ENCODE measurements around the gene TDRD3.
"Not testable (repeated sequence)": the region's sequence is repeated elsewhere in the genome, so short reads cannot be mapped to it uniquely, and the experiment has no call there.

Gene TDRD3

DNA sequence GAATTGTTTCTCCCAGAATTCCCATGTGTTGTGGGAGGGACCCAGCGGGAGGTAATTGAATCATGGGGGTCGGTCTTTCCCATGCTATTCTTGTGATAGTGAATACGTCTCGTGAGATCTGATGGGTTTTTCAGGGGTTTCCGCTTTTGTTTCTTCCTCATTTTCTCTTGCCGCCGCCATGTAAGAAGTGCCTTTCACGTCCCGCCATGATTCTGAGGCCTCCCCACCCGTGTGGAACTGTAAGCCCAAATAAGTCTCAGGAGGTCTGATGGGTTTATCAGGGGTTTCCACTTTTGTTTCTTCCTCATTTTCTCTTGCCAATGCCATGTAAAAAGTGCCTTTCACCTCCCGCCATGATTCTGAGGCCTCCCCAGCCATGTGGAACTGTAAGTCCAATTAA is 10.8 kb downstream of the TDRD3 start:
- H4K8ac ChIP-seq (ENCODE audit: low read depth, low read length); H2BK12ac ChIP-seq (ENCODE audit: low read length); H3K14ac ChIP-seq (ENCODE audit: low read length); H3K79me1 ChIP-seq (ENCODE audit: low read depth, low read length); DNase-seq (ENCODE audit: low spot score); H3K27me3 ChIP-seq (ENCODE audit: control insufficient read depth in 3 of 3, insufficient read depth in 3 of 3, low read depth in 1 of 3, low read length in 3 of 3); H2AK5ac ChIP-seq (ENCODE audit: low read depth, low read length); H2AFZ ChIP-seq (ENCODE audit: low read length); H3K4ac ChIP-seq (ENCODE audit: low read length); H3K4me1 ChIP-seq (ENCODE audit: control insufficient read depth in 2 of 2, insufficient read depth in 1 of 2, low read depth in 1 of 2, low read length in 2 of 2); H3K36me3 ChIP-seq (replicated peaks in 1 of 2; ENCODE audit: control insufficient read depth in 2 of 2, insufficient read depth in 2 of 2, low read length in 2 of 2); H3K27ac ChIP-seq (replicated peaks; ENCODE audit: low read length); H3K23ac ChIP-seq (ENCODE audit: low read depth, low read length, poor library complexity); H3K4me2 ChIP-seq (ENCODE audit: insufficient read depth, low read length, poor library complexity, severe bottlenecking); H3K18ac ChIP-seq (ENCODE audit: low read length); H2BK5ac ChIP-seq (ENCODE audit: low read length); H2BK15ac ChIP-seq (ENCODE audit: low read length); H4K91ac ChIP-seq (ENCODE audit: low read depth, low read length, poor library complexity); H2BK120ac ChIP-seq (ENCODE audit: low read depth, low read length); H3K9ac ChIP-seq (ENCODE audit: low read depth, low read length, poor library complexity); H3K4me3 ChIP-seq (ENCODE audit: low read length in 2 of 2): not testable (repeated sequence)
- H3K9me3 ChIP-seq (replicated peaks in 1 of 2; ENCODE audit: control insufficient read depth in 2 of 2, insufficient read depth in 1 of 2, low read depth in 1 of 2, low read length in 2 of 2), result peaks cover 0 to 10% of the 10 kb centered on the region in 2 donors
- no CpG with 5 or more reads among the region's 11 CpGs for WGBS, 2 donors (ENCODE audit: extremely low coverage in 2 of 2, insufficient read length in 2 of 2, insufficient replicate concordance in 1 of 2)

DNA sequence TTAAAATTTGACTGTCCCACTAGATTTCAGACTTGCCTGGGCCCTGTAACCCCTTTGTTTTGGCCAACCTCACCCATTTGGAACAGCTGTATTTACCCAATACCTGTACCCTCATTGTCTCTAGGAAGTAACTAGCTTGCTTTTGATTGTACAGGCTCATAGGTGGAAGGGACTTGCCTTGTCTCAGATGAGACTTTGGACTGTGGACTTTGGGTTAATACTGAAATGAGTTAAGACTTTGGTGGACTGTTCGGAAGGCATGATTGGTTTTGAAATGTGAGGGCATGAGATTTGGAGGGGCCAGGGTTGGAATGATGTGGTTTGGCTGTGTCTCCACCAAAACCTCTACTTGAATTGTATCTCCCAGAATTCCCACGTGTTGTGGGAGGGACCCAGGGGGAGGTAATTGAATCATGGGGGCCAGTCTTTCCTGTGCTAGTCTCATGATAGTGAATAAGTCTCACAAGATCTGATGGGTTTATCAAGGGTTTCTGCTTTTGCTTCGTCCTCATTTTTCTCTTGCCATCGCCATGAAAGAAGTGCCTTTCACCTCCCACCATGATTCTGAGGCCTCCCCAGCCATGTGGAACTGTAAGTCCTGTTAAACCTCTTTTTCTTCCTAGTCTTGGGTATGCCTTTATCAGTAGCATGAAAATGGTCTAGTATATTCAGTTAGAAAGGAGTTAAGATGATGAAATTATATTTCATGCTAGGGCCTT is 12.7 kb downstream of the TDRD3 start:
- not testable (repeated sequence) for H3K27ac ChIP-seq (replicated peaks; ENCODE audit: low read length); H3K4me2 ChIP-seq (ENCODE audit: insufficient read depth, low read length, poor library complexity, severe bottlenecking); H3K27me3 ChIP-seq (ENCODE audit: control insufficient read depth in 3 of 3, insufficient read depth in 3 of 3, low read depth in 1 of 3, low read length in 3 of 3); H4K91ac ChIP-seq (ENCODE audit: low read depth, low read length, poor library complexity); H2AK5ac ChIP-seq (ENCODE audit: low read depth, low read length); H3K14ac ChIP-seq (ENCODE audit: low read length); H3K23ac ChIP-seq (ENCODE audit: low read depth, low read length, poor library complexity); H2BK12ac ChIP-seq (ENCODE audit: low read length); H3K18ac ChIP-seq (ENCODE audit: low read length); H4K8ac ChIP-seq (ENCODE audit: low read depth, low read length); H2BK15ac ChIP-seq (ENCODE audit: low read length); H2AFZ ChIP-seq (ENCODE audit: low read length); H3K4me3 ChIP-seq (ENCODE audit: low read length in 2 of 2); H2BK5ac ChIP-seq (ENCODE audit: low read length); H3K79me1 ChIP-seq (ENCODE audit: low read depth, low read length); H3K9ac ChIP-seq (ENCODE audit: low read depth, low read length, poor library complexity); H3K4ac ChIP-seq (ENCODE audit: low read length); H2BK120ac ChIP-seq (ENCODE audit: low read depth, low read length); DNase-seq (ENCODE audit: low spot score); H3K36me3 ChIP-seq (replicated peaks in 1 of 2; ENCODE audit: control insufficient read depth in 2 of 2, insufficient read depth in 2 of 2, low read length in 2 of 2); H3K4me1 ChIP-seq (ENCODE audit: control insufficient read depth in 2 of 2, insufficient read depth in 1 of 2, low read depth in 1 of 2, low read length in 2 of 2)
- peaks cover 0 to 10% of the 10 kb centered on the region in 2 donors for H3K9me3 ChIP-seq (replicated peaks in 1 of 2; ENCODE audit: control insufficient read depth in 2 of 2, insufficient read depth in 1 of 2, low read depth in 1 of 2, low read length in 2 of 2)
- no CpG with 5 or more reads among the region's 4 CpGs for WGBS, 2 donors (ENCODE audit: extremely low coverage in 2 of 2, insufficient read length in 2 of 2, insufficient replicate concordance in 1 of 2)

DNA sequence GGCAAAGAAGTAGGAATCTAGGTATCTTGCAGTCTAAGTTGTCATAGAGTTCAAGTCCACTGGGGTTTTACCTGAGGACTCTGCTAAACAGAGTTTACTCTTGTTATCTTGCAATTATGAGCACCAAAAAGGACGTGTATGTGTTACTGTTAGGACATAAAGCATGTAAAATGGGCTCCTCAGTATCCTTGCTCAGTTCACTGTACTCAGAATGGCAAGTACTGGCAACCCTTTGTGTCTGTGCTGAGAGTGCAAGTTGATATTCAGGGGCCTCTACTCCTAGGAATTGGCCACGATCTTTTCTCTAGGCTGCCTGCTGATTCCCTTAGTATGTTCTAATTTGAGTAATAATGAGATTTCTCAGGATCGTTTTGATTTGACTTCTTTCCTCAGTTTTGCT is 13.3 kb downstream of the TDRD3 start:
- H2BK15ac ChIP-seq (ENCODE audit: low read length), result no peak overlapping the region
- H2BK120ac ChIP-seq (ENCODE audit: low read depth, low read length), result no peak overlapping the region
- no CpG with 5 or more reads among the region's 3 CpGs for WGBS, 2 donors (ENCODE audit: extremely low coverage in 2 of 2, insufficient read length in 2 of 2, insufficient replicate concordance in 1 of 2)

DNA sequence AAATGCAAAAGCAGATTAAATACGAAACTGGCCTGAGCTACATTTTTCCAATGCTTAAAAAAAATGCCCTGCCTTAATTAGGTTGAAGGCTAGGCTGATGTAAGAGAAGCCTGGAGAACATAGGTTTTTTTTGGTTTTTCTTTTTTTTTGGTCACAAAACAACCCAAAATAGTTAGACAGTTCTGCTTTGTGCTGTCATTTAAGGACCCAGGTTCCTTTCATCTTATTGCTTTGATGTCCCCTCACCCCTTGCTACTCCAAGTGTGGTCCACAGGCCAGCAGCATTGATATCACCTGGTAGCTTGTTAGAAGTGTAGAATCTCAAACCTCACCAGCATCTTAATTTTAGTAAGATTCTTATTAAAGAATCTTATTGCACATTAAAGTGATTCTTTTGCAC is 14.4 kb downstream of the TDRD3 start:
- WGBS, 2 donors (ENCODE audit: extremely low coverage in 2 of 2, insufficient read length in 2 of 2, insufficient replicate concordance in 1 of 2), result no CpG with 5 or more reads among the region's 1 CpG
- no peak overlapping the region for H3K4me3 ChIP-seq (ENCODE audit: low read length in 2 of 2)
- no peak for DNase-seq (ENCODE audit: low spot score)

More for the DNA sequence above, 13.3 kb downstream of the TDRD3 start:
- Histone ChIP-seq H2BK5ac (ENCODE audit: low read length) (no peak overlapping the region), H4K8ac (ENCODE audit: low read depth, low read length) (no peak overlapping the region), H3K4me3 (ENCODE audit: low read length in 2 of 2) (no peak overlapping the region), H4K91ac (ENCODE audit: low read depth, low read length, poor library complexity) (no peak overlapping the region), H3K4me1 (ENCODE audit: control insufficient read depth in 2 of 2, insufficient read depth in 1 of 2, low read depth in 1 of 2, low read length in 2 of 2) (peaks cover 2% of the 10 kb centered on the region in 2 donors), H3K27me3 (ENCODE audit: control insufficient read depth in 3 of 3, insufficient read depth in 3 of 3, low read depth in 1 of 3, low read length in 3 of 3) (no peaks in the 10 kb centered on the region), H2AK5ac (ENCODE audit: low read depth, low read length) (no peak overlapping the region), H3K23ac (ENCODE audit: low read depth, low read length, poor library complexity) (no peak overlapping the region), H2BK12ac (ENCODE audit: low read length) (no peak overlapping the region), H3K27ac (replicated peaks; ENCODE audit: low read length) (no peak overlapping the region), H3K79me1 (ENCODE audit: low read depth, low read length) (no peaks in the 10 kb centered on the region), H3K36me3 (replicated peaks in 1 of 2; ENCODE audit: control insufficient read depth in 2 of 2, insufficient read depth in 2 of 2, low read length in 2 of 2) (no peaks in the 10 kb centered on the region), H3K18ac (ENCODE audit: low read length) (no peak overlapping the region), H3K4ac (ENCODE audit: low read length) (no peak overlapping the region), H3K9ac (ENCODE audit: low read depth, low read length, poor library complexity) (no peak overlapping the region), H3K14ac (ENCODE audit: low read length) (no peak overlapping the region), H3K9me3 (replicated peaks in 1 of 2; ENCODE audit: control insufficient read depth in 2 of 2, insufficient read depth in 1 of 2, low read depth in 1 of 2, low read length in 2 of 2) (peaks cover 0 to 10% of the 10 kb centered on the region in 2 donors), H2AFZ (ENCODE audit: low read length) (no peak overlapping the region), H3K4me2 (ENCODE audit: insufficient read depth, low read length, poor library complexity, severe bottlenecking) (no peak overlapping the region)
- no peak for DNase-seq (ENCODE audit: low spot score)

More for the DNA sequence above, 14.4 kb downstream of the TDRD3 start:
- no peak overlapping the region for H2BK120ac ChIP-seq (ENCODE audit: low read depth, low read length)
- no peak overlapping the region for H3K18ac ChIP-seq (ENCODE audit: low read length)
- H4K8ac ChIP-seq (ENCODE audit: low read depth, low read length), result no peak overlapping the region
- H2AK5ac ChIP-seq (ENCODE audit: low read depth, low read length), result no peak overlapping the region
- no peaks in the 10 kb centered on the region for H3K79me1 ChIP-seq (ENCODE audit: low read depth, low read length)
- H3K36me3 ChIP-seq (replicated peaks in 1 of 2; ENCODE audit: control insufficient read depth in 2 of 2, insufficient read depth in 2 of 2, low read length in 2 of 2), result no peaks in the 10 kb centered on the region
- peaks cover 0 to 10% of the 10 kb centered on the region in 2 donors for H3K9me3 ChIP-seq (replicated peaks in 1 of 2; ENCODE audit: control insufficient read depth in 2 of 2, insufficient read depth in 1 of 2, low read depth in 1 of 2, low read length in 2 of 2)
- H2BK12ac ChIP-seq (ENCODE audit: low read length), result no peak overlapping the region
- no peak overlapping the region for H3K14ac ChIP-seq (ENCODE audit: low read length)
- no peak overlapping the region for H3K9ac ChIP-seq (ENCODE audit: low read depth, low read length, poor library complexity)
- no peaks in the 10 kb centered on the region for H3K27me3 ChIP-seq (ENCODE audit: control insufficient read depth in 3 of 3, insufficient read depth in 3 of 3, low read depth in 1 of 3, low read length in 3 of 3)
- H3K4me1 ChIP-seq (ENCODE audit: control insufficient read depth in 2 of 2, insufficient read depth in 1 of 2, low read depth in 1 of 2, low read length in 2 of 2), result peaks cover 2% of the 10 kb centered on the region in 2 donors
- no peak overlapping the region for H3K4ac ChIP-seq (ENCODE audit: low read length)
- no peak overlapping the region for H2BK5ac ChIP-seq (ENCODE audit: low read length)
- no peak overlapping the region for H3K23ac ChIP-seq (ENCODE audit: low read depth, low read length, poor library complexity)
- H2BK15ac ChIP-seq (ENCODE audit: low read length), result no peak overlapping the region
- H2AFZ ChIP-seq (ENCODE audit: low read length), result no peak overlapping the region
- no peak overlapping the region for H3K4me2 ChIP-seq (ENCODE audit: insufficient read depth, low read length, poor library complexity, severe bottlenecking)
- H3K27ac ChIP-seq (replicated peaks; ENCODE audit: low read length), result no peak overlapping the region
- H4K91ac ChIP-seq (ENCODE audit: low read depth, low read length, poor library complexity), result no peak overlapping the region
